Left renal pelvis (tissue), 4 donors: ENCODE results near the gene GLIPR1. TPM values are rescaled to one million over a fixed set of nuclear protein-coding genes. Genes with fewer than 3 reads are reported as not detected.
"Not testable (repeated sequence)": the region's sequence is repeated elsewhere in the genome, so short reads cannot be mapped to it uniquely, and the experiment has no call there.

ENCODE experiments used
- DNase-seq, 4 donors: peaks; one replicate each; pipeline ENCODE4 v3.0.0-alpha.2; 2013; ENCODE audit warnings: low read depth in 4 of 4, low spot score in 3 of 4
- polyA plus RNA-seq, 4 donors: library from polyadenylated mRNA; unstranded; fragments of 120-200 nt; gene quantifications; one replicate each; pipeline ENCODE4 v1.2.1, GENCODE V29; 2013; ENCODE audit not compliant: insufficient read length in 4 of 4

GLIPR1 gene
- polyA plus RNA-seq, 4 donors, result 12.4 to 55.8 (median 18.7) TPM

DNA sequence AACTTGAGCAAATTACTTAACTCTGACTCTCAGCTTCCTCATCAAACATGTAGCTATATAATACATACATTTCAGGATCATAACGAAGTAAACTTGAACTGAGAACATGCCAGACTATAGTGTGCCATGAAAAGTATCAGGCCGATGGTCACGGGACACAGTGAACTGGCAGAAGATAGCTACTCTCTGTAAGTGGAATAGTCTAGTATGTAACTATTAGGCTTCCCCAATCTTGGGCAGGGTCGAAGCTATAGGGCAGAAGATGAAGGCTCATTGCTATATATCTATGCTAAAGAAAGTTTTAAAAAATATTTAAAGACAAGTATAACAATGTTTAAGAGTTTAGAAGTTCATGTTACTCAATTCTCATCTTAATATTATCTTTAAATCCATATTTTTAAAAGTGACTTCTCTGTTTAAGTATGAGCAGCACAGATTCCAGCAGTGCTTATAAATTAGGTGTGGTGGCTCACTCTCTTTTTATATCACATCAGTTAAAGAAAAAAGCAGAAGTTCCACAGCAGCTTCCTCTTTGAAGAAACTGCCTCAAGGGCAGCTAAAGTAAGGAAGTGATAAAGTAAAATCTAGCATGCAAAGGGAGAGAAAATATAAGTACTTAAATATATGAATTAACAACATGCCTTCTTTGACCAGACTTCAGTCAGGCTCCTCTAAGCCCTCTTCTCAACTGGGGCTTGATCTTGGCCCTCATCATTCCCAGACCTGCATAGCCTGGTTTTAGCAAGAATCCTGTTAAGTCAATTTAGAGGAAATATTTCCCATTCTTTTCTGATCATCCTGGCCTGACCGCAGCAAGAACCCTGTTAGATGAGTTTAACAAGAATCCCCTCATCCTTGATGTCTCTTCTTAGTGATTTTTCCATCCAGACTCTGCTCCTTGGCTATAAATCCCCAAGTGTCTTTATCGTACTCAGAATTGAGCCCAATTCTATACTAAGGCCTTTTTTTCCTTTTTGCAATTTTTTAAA lies 8.4 kb upstream of the GLIPR1 start:
- no peak for DNase-seq

DNA sequence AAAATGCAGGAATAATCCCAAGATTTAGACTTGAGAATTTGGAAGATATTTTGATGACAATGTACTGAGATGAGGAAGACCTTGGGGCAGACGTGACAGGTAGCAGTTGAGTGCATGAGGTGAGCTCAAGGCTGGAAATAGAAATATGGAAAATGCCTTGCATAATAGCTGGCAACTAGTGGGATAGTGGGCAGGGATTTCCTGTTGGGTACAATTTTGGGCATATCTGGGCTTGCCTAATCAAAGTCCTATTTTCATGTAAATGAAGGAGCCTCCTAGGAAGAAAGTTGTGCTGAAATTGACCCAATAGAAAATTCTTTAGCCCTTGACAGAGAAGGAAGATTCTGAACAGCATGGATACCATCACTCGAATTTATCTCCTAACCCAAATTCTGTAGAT lies 6.4 kb upstream of the GLIPR1 start:
- DNase-seq, result no peak

DNA sequence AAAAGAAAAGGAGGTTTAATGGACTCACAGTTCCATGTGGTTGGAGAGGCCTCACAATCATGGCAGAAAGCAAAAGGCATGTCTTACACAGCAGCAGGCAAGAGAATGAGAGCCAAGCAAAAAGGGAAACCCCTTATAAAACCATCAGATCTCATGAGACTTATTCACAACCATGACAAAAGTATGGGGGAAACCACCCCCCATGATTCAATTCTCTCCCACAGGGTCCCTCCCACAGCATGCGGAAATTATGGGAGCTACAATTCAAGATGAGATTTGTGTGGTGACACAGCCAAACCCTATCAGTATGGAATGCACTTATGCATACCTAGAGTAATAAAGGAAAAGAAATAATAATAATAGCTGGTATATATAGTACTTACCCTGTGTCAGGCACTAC lies 4.5 kb upstream of the GLIPR1 start:
- no peak for DNase-seq

DNA sequence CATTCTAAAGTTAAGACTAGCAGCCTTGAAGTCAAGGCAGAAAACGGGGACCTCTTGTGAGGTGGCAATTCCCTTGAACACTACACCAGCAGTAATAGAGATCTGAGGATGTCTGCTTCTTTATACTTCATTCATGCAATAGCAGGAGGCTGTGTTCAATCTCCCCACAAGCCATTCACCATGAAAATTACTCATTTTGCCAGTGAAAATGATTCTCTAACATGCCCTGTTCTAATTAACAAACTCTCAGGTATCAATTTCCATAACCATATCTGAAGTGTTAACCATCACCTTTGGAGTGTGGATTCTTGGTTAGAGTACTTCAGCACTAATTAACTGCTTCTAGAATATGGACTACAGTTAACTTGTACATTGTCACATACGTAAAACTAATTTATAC lies 3.4 kb upstream of the GLIPR1 start:
- DNase-seq, result no peak

DNA sequence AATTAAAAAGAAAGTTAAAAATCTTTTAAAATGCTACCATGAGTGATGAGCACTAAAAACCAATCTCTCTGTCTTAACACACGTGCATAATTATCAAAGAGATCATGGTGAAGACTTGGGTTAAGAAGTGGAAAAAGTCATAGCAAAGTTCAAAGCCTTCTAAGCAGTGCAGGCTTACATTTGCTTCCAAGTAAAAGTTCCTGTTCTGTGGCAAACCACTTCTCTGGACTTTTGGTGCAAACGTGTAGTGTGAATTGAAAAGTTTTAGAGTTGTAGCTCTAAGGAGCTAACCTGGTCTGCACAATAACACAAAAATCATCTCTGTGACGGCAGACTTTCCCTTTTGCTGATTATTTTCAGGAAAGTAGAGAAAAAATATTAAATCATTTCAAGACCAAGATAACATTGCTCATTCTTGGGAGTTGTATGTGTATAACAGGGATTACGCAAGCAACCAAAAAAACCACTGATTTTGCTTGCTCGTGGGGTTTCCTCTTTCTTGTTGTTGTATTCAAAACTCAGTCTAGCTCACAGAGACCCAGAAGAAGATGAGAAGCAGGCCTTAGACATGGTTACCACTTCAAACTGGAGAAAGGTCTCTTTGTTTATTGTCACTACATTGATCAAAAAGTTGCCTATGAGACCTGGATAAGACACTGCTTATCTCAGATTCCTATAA lies 2.3 kb upstream of the GLIPR1 start:
- DNase-seq, result no peak

DNA sequence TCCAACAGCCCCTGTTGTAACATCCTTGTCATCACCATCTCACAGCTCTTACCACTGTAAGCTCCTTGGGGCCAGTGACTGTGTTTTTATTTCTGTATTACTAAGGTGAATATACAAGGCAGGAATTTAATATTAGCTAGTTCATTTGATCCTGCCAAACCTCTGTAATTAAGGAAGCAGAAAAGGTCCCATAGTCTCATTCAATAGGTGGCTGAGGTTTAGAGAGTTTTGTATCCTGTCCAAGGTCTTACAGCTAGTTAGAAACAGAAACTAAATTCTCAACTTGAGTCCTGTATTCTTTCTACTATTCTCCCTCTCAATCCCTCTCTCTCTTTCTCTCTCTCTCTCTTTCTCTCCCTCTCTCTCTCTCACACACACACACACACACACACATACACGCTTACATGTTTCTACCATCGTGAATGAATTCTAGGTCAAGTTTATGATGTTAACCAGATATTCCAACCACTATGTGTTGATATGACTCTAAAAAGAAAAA lies 543 bp upstream of the GLIPR1 start:
- no peak for DNase-seq

DNA sequence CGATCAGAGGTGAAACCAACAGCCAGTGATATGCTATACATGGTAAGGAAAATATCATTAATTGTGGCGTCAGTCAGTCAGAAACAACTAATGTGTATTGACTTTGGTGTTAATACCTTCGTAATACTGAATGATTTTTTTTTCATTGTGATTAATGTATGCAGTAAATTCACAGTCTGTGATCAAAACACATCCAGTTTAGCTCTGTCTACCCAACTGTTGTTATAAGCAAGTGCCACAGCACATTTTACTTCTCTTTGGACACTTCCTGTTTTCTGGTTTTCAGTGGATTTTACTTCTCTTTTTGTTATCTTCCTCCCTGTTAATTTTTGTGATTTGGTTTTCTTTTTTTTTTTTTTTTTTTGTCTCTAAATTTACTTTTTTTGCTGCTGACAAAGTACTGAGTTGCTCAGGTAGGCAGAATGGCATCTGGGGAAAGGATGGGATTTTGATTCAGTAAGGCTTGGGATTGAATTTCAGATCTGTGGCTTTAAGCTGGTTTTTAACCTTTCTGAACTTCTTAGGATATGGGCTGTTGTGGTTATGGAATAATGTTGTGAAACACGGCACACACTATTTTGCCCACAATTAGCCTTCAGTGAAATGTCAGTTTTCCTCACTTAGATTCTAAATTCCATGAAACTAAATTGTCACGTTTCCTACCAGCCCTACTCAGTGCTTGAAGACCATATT lies 604 bp downstream of the GLIPR1 start:
- DNase-seq, result no peak

DNA sequence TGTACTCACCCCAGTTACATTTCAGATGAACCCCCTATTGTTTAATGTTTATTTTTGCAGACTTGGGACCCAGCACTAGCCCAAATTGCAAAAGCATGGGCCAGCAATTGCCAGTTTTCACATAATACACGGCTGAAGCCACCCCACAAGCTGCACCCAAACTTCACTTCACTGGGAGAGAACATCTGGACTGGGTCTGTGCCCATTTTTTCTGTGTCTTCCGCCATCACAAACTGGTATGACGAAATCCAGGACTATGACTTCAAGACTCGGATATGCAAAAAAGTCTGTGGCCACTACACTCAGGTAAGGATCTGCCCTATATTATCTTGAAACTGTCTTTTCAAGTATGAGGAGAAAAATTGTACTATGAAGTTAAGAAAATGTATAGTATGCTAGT lies 1.2 kb downstream of the GLIPR1 start:
- DNase-seq, result no peak

DNA sequence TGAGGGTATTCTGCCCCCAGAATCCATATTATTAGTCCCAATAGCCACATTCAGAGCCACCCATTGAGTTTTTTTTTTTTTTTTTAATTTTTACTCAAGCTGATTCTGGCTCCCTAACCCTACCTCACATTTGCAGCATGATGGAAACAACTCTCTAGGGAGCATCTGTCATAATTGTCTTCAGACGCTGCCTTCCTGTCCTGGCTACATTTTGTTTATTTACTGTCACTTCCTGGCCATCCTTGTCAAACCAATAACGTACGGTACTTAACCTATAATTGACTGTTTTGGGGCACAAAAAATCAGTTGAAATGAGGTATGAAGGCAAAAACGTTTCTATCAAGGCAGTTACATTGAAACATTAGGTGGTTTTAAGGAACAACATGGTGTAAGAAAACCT lies 2.1 kb downstream of the GLIPR1 start:
- DNase-seq, result no peak

DNA sequence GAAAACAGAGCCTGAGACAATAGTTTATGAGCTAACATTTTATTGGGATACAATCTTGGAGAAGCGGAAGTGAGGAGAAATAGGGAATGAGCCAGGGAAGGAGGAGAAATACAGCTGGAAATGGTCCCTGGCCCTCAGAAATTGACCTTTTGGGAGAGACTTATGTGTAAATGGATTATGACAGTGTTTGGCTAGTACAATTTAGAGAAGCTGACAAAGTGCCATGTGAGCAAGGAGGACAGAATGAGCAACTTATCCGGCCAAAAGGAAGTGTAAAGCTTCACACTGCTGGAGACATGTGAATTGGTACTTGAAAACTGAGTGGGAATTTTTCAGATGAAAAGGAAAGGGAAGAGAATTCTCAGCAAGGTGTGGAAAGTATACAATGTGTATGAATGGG lies 2.9 kb downstream of the GLIPR1 start:
- DNase-seq, result no peak

DNA sequence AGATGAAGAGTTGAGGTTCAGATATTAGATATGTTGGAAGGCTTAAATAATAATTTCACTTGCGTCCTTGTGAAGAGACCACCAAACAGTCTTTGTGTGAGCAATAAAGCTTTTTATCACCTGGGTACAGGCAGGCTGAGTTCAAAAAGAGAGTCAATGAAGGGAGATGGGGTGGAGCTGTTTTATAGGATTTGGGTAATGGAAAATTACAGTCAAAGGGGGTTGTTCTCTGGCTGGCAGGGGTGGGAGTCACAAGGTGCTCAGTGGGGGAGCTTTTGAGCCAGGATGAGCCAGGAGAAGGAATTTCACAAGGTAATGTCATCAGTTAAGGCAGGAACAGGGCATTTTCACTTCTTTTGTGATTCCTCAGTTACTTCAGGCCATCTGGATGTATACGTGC lies 3.9 kb downstream of the GLIPR1 start:
- not testable (repeated sequence) for DNase-seq

DNA sequence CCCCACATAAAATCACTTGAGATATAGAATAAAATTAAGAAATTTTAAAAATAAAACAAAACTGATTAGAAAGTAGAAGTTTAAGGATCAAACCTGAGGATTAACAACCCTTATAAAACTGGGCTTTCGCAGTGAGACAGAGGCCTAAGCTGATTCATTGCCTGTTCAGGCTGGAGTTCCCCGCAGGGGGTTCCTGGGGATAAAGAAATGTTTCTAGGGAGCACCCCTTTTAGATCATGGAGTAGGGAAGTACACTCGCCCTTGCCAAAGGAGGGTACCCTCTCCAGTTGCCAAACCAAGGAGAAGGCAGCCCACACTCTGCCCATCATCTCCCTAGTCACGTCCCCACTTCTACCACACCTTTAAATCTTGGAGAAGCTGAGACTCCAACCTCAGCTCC lies 6.8 kb downstream of the GLIPR1 start:
- DNase-seq, result no peak

DNA sequence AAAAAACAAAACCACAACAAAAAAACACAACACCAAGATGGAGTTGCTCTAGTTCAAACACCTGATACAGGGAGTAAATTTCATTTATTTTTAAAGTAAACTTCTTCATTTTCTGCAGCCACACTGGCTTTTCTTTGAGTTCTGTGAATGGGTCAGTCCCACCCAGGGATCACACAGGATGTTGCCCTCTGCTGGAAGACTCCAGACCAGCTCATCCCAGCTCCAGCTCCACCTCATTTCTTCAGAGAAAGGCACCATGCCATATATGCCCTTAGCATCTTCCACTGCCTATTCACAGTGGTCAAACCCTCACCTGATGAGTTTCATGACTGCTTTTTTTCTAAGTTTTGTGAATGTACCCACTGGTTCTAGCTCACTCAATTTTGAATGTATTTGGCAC lies 8.0 kb downstream of the GLIPR1 start:
- DNase-seq, result no peak

DNA sequence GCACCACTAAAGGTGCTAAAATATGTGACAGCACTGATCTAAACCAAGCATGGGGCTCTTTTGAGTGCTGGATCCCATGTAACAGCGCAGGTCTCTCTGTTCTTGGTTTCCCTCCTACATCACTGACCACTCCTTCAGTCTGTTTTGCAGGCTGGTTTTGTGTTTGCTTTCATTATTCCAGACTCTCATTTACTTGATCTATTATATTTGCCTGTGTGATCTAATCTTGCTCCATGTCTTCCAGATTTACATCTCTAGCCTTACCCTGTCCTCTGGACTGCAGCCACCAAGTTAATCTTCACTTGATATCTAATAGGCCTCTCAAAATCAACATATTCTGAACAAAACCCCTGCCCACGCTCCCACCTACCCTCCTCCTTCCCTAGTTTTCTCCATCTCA lies 8.6 kb downstream of the GLIPR1 start:
- no peak for DNase-seq

DNA sequence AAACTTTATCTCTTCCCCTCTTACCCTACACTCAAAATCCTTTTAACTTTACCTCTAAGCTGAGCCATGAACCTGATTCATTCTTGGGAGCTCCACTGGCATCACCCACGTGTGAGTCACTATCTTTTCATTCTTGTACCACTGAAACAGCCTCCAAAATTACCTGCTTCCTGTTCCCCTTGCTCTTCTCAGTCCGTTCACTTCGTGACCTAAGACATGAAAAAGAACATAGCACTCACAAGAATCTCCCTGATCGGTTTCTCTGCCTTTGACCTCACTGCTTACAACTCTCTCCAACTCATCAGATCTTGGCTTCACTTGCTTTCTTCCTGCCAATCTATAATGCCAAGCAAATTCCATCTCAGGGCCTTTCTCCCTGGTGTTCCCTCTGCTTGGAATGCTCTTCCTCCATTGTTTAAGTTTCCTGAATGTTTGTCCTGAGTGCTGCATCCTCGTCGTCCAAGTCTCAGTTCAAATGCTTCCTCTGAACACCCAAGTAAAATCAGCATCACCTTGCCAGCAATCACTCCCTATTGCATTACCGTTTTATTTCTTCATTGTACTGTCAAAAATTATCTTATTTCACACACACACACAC lies 9.2 kb downstream of the GLIPR1 start:
- DNase-seq, result no peak

DNA sequence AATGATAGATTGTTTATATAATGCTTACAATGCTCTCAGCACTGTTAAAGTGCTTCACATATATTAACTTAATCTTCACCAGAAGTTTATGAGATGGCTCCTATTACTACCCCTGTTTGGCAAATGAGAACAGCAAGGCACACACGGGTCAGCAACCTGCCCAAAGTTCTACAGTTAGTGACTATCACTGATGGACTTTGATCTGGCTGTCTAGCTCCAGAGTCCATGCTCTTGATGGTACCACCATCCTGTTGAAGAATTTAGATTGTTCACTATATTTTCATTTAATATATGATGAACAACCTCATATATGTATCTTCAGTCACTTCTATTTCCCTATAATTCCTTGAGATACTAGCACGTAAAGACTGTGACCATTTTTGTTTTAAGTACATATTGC lies 10.6 kb downstream of the GLIPR1 start:
- DNase-seq, result no peak

DNA sequence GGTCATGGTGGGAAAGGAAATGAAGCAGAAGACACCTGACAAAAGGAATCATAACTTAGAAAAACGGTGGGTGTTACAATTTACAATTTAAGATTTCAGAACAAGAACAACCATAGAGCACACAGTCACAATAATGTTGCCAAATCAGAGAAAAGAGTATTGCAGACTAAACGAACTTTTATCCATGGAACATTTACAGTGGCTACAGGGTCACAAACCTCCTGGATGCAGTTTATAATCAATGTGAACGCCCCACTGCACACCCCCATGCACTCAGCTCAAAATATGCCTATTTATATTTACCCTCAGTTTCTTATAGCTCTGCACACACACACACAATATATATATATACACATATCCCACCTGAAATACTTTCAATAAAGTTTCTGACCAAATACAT lies 22.9 kb downstream of the GLIPR1 start:
- DNase-seq, result no peak

DNA sequence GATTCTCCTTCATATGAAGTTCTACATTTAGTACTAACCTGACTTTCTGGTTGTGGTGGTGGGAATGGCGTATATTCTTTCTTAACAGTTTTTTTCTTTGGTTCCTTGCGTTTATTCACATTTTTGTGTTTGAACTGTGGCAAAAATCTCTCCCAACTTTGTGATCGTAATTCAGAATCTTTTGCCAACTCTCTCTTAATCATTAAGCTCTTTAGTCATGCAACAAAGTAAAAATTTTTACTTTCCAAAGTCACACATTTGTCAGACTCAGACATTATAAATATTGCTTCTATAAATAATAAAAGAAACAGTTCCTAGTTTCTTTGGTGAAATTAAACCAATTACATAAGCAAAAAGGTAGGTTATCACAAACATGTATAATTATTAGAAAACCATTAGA lies 23.3 kb downstream of the GLIPR1 start:
- no peak for DNase-seq

DNA sequence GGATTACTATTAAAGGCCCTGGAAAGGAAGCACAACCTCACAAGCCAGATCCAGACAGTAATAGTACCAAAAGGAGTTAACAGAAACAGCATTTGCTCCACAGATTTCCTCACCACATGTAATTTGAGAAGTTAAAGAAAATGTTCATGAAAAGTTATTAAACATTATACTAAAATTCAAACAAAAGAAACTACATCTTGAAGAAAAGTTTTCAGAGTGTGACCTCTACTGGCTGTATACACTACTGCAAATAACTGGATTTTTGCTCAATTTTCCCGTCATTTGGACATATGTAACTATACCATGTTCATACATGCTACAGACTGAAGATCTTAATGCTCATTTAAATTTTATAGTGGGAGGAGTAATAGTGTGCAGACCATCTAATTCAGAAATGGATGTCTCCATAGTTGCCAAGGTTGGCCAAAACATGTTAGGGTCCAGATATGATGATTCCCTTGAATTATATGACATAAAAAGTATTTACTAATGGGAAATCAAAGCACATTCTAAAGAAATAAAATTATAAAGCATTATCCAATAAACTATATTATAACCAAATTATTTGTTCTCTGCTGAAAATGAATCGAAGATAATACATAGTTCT lies 25.3 kb downstream of the GLIPR1 start:
- no peak for DNase-seq

DNA sequence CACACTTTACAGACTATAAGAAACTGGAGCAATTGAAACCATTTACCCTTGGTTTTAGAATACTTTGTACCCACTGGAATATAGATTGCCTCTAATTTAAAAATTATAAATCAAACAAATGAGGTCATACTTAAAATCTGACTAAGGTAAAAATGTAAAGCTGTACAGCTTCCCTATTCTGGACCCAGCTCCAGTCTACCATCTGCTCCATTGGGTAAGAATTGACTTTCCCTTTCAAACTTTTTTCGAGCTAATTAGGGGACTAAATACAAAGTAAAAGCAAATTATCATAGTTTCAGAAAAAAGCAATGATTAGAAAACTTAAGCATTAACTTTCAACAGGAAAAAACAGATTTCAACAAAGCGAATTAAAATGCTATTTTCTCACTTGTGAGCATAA lies 26.5 kb downstream of the GLIPR1 start:
- DNase-seq, result no peak
